GM20000 (cell line): Measurements from ENCODE around the gene ZNF787.

ENCODE experiments used
- DNase-seq: peaks from one replicate; pipeline ENCODE4 v3.0.0; 2012; ENCODE audit warnings: low spot score
- TF ChIP-seq, protein P1 (sequence below): IDR thresholded peaks from 2 replicates; pipeline ENCODE4 v1.5.1; 2012; ENCODE audit warnings: mild to moderate bottlenecking, control low read depth; ENCODE audit errors: extremely low read depth, missing control alignments

The ZNF787 gene

DNA sequence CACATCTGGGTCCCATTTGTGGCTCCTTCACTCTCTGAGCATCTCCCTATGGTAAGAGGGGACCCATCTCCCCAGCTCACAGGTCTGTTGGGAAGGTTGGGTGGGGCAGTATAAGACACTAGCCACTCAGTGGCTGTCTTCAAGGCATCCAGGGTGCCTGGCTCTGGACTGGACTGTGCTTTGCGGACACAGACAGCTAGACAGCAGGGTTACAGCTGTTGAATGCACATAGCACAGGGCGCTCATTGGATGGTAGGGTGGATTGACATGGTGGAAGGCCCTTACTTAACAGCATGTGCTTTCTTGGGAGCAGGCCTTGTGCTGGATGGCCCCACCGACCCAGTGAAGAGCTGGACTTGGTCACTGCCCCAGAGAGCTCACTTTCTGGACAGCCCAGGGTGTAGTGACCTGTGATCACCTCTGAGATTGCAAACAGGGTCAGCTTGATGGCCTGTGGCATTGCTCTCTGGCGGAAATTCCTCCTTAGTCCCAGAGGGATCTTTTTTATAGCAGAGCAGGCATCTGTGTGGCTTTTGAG lies 21.9 kb upstream of the ZNF787 start:
- peak; percentile 16 for DNase-seq
- TF ChIP-seq, protein P1, sequence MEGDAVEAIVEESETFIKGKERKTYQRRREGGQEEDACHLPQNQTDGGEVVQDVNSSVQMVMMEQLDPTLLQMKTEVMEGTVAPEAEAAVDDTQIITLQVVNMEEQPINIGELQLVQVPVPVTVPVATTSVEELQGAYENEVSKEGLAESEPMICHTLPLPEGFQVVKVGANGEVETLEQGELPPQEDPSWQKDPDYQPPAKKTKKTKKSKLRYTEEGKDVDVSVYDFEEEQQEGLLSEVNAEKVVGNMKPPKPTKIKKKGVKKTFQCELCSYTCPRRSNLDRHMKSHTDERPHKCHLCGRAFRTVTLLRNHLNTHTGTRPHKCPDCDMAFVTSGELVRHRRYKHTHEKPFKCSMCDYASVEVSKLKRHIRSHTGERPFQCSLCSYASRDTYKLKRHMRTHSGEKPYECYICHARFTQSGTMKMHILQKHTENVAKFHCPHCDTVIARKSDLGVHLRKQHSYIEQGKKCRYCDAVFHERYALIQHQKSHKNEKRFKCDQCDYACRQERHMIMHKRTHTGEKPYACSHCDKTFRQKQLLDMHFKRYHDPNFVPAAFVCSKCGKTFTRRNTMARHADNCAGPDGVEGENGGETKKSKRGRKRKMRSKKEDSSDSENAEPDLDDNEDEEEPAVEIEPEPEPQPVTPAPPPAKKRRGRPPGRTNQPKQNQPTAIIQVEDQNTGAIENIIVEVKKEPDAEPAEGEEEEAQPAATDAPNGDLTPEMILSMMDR, result no peak

DNA sequence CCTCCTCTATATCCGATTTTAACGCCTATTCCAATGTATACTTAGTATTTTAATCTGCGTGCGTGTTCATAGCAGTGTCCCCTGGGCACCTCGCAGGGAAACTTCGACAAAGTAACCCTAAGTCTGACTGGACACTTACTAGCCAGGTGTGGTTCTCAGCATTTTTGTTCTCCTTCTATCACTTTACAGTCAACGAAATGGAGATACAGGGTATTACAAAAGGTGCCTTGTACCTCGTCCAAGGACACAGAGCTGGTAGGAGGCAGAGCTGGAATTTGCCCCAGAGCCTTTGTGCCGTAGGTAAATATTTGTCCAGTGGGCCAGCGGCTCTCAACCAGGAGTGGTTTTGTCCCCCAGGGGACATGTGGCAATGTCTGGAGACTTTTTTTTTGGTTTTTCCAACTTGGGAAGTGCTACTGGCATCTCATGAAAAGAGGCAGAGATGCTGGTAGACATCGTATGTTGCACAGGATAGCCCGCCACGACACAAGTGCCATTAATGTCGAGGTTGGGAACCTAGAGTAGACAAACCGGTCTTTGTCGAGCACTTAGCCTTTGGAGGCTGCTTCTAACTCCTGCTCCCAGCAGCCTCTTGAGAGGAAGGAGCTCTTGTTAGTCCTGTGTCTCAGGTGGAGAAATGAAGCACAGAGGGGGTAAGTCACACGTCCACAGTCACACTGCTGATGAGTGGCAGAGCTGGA lies 21.1 kb upstream of the ZNF787 start:
- TF ChIP-seq, protein P1, result no peak
- DNase-seq, result no peak

DNA sequence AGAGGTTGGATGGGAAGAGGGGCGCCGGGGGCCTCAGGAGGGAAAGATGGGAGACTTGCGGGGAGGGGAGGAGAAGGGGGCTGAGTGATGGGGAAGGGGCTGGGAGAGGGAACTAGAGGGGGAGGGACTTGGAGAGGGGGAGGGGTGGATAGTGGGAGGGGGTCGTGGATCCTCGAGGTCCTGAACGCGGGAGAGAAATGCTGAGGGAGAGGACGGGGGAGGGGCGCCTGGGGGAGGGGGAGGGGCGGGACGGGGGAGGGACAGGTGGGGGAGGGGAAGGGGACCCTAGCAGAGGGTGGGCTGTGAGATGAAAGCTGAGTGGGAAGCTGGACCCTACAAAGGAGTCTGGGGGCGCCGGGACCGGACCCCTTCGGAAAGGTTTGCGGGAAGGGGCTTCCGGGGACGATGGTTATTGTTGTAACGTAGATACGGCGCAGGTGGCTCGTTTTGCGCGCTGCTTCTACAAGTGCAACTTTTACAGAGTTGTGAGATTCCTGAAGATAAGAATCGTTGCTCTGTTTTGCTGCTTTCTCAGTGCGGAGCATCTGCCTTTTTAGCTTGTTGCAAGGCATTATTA lies 20.4 kb upstream of the ZNF787 start:
- TF ChIP-seq, protein P1, result no peak
- peak; percentile 49 for DNase-seq

GRCh38 chr19:56140583-56141416 lies 19.7 kb upstream of the ZNF787 start, which contains the start of gene ZNF444:
Gene ZNF444 (plus strand): TSS chr19:56141287. CDS start chr19:56146912, 5,625 bp downstream.
- TF ChIP-seq, protein P1, result no peak
- peak; percentile 98 for DNase-seq

DNA sequence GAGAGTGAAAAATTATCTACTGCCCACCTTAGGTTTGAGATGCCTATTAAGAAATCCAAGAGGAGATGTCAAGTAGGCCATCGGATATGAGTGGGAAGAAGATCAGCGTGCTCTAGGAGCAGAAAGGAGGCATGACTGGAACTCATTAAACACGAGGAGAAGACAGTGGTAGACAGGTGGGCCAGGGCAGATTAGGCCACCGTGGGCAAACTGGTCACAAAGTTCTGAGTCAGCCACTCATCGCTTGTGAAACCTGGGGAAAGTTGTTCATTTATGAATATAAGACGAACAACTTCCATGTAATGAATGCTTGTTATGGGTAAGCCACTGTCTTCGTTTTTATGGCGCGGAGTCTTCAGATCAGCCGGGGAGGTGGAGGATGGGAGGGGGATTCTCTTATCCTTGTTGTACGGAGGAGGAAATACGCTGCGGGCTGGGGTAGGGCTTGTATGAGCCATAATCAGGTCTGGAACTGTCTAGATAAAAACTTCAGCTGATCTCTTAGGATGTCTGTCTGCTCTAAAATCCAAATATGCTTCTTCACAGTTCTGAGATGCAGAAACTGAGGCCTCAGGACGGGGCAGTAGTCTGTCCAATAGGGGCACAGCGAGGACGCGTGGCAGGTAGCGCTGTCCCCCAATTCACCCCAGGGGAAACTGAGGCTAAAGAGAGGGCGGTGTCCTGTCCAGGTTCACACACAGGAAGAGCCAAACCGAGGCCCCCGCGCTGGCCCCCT lies 18.9 kb upstream of the ZNF787 start:
- TF ChIP-seq, protein P1, result no peak
- no peak for DNase-seq

GRCh38 chr19:56138069-56138468 lies 17.0 kb upstream of the ZNF787 start:
- TF ChIP-seq, protein P1, result no peak
- DNase-seq, result no peak
